Psoas muscle (tissue), 8 donors: ENCODE measurements around the gene CDC42BPG. TPM values are rescaled to one million over a fixed set of nuclear protein-coding genes. Genes with fewer than 3 reads are reported as not detected.

Source experiments
- ATAC-seq, 4 donors: fragments of 200-7000 bp; cut with Tn5 transposase; one replicate each; pipeline ENCODE4 v1.9.1; 2020; ENCODE audit warnings: moderate library complexity in 3 of 4, mild to moderate bottlenecking in 2 of 4
- DNase-seq, 2 donors: peaks; one replicate each; pipeline ENCODE4 v3.0.0-alpha.2; 2020
- H3K27ac ChIP-seq: fragments of 200-600 bp; one replicate; pipeline ENCODE4 v1.8.0; 2022
- H3K27me3 ChIP-seq, 3 donors: fragments of 200-600 bp in 1 of 3; one replicate each; pipeline versions ENCODE4 v1.6.1 to v1.8.0; 2013 to 2022; ENCODE audit warnings: low read length in 2 of 3, mild to moderate bottlenecking in 2 of 3, moderate library complexity in 1 of 3; ENCODE audit not compliant: insufficient read depth in 3 of 3
- H3K36me3 ChIP-seq, 2 donors: fragments of 200-600 bp in 1 of 2; one replicate each; pipeline versions ENCODE4 v1.6.1 to v1.8.0; 2013 to 2022; ENCODE audit warnings: low read depth in 1 of 2, mild to moderate bottlenecking in 1 of 2, moderate library complexity in 1 of 2; ENCODE audit not compliant: insufficient read depth in 1 of 2
- H3K4me1 ChIP-seq: fragments of 200-600 bp; one replicate; pipeline ENCODE4 v1.8.0; 2022
- H3K4me3 ChIP-seq: fragments of 200-600 bp; one replicate; pipeline ENCODE4 v1.8.0; 2022; ENCODE audit warnings: mild to moderate bottlenecking
- H3K9me3 ChIP-seq: fragments of 200-600 bp; one replicate; pipeline ENCODE4 v1.8.0; 2022
- WGBS, 3 donors: extraction: QIAGEN DNeasy Blood & Tissue Kit; methylation state at CpG; one replicate each; pipeline versions ENCODE4 v1.1.6 to v1.1.7; 2013; 5-methylcytosine and 5-hydroxymethylcytosine counted together
- intact Hi-C, 2 donors: fragments of 100-400 bp; cut with DNase I; formaldehyde crosslinking; loops; one replicate each; pipeline versions ENCODE4 v1.11.0 to v1.14.2; 2022
- polyA plus RNA-seq, 3 donors: library from polyadenylated mRNA; stranded (reverse); fragments of 200-250 nt; gene quantifications; one replicate each; pipeline ENCODE4 v1.2.3, GENCODE V29; 2013
- total RNA-seq, 4 donors: library from RNA; stranded (reverse); fragmentation: NEBNext Ultra II Directional in 2 of 4; extraction: Animal tissue kit (Norgen Biotek cat#: 25700) in 2 of 4; gene quantifications; one replicate each; pipeline versions ENCODE4 v1.2.1 to v1.2.4, GENCODE V29; 2021 to 2023
- TF ChIP-seq, protein P1 (sequence below): fragments of 200-600 bp; IDR thresholded peaks from one replicate; pipeline ENCODE4 v1.8.0; 2022; ENCODE audit warnings: antibody characterized with exemption
- donor health status: healthy with polysubstance abuse.
- donor health status: DM: no; HTN: no; CAD: no; lungs with moderate emphysema.
- donor health status: Bipolar disorder and iron deficiency.
- donor health status: healthy.
- donor health status: DM: yes; HTN: yes; CAD: no.
- donor health status: DM: no; HTN: no; CAD: no.
- donor health status: DM: no; HTN: no; CAD: no.
- donor health status: DM: yes; HTN: yes; CAD: no.

The CDC42BPG gene
- total and polyA plus RNA-seq, 7 donors: 0.04 to 2.2 (median 0.06) TPM; not detected in 1

DNA sequence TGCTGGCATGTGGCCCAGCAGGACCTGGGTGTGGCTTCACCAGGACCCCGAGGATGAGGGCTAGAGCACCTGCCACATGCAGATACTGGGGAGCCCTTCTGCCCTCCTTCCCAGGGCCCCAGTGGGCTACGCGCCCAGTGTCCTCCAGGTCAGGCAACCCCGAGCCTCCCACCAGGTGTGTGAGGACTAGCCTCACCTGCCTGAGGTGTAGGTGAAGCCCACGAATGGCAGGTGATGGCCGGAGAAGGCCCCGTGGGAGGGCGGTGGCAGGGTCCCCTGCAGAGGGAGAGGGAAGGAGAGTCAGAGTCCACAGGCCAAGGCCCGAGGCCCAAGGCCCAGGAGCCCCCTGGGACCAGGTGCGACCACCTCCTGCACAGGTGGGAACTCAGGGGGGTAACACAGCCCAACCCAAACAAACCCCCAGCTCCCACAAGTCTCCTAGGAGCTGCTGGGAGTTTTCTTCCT, 6.5 kb downstream of the CDC42BPG start:
- TF ChIP-seq, protein P1, sequence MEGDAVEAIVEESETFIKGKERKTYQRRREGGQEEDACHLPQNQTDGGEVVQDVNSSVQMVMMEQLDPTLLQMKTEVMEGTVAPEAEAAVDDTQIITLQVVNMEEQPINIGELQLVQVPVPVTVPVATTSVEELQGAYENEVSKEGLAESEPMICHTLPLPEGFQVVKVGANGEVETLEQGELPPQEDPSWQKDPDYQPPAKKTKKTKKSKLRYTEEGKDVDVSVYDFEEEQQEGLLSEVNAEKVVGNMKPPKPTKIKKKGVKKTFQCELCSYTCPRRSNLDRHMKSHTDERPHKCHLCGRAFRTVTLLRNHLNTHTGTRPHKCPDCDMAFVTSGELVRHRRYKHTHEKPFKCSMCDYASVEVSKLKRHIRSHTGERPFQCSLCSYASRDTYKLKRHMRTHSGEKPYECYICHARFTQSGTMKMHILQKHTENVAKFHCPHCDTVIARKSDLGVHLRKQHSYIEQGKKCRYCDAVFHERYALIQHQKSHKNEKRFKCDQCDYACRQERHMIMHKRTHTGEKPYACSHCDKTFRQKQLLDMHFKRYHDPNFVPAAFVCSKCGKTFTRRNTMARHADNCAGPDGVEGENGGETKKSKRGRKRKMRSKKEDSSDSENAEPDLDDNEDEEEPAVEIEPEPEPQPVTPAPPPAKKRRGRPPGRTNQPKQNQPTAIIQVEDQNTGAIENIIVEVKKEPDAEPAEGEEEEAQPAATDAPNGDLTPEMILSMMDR: no peak
- no peaks in the 10 kb centered on the region for H3K9me3 ChIP-seq
- H3K4me1 ChIP-seq: no peaks in the 10 kb centered on the region
- no peak for DNase-seq
- WGBS, 3 donors: 90 to 95% (median 92%) methylated on average over 9 to 10 of the region's 10 CpGs
- H3K27me3 ChIP-seq: no peaks in the 10 kb centered on the region
- H3K4me3 ChIP-seq: no peak overlapping the region
- H3K36me3 ChIP-seq: no peaks in the 10 kb centered on the region
- intact Hi-C loops: no loop called here
- H3K27ac ChIP-seq: no peak overlapping the region
- no peak for ATAC-seq

DNA sequence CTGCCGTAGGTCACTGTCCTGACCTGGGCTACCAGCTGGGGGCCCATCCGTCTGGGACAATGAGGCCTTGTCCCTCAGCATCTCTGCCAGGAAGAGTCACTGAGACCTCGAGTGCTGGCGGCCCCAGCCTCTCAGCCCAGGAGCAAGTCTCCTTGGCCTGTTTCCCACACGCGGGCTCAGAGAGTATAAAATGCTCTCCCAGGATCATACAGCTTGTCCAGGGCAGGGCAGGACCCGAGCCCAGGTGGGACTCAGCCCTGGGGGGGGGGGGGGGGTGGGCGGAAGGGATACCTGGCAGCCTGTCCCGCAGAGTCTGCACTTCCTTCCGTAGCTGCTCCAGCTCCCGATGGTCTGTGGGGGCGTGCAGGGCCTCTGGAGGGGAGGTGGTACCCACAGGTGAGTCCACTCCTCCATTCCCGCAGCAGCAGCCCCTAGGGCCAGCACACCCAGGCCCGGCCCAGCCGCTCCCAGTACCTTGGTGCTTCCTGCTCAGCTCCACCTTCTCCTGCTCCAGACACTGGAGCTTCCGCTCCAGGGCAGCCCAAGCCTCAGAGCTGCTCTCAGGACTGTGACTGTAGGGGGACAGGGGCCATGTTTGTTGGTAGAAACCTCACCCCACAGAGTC, 7.9 kb downstream of the CDC42BPG start:
- H3K27me3 ChIP-seq: no peaks in the 10 kb centered on the region
- no peak overlapping the region for H3K27ac ChIP-seq
- ATAC-seq: no peak
- 75 to 90% (median 82%) methylated on average over 11 to 16 of the region's 16 CpGs for WGBS, 3 donors
- H3K4me3 ChIP-seq: no peak overlapping the region
- H3K36me3 ChIP-seq: no peaks in the 10 kb centered on the region
- DNase-seq: no peak
- intact Hi-C loops: no loop called here
- H3K4me1 ChIP-seq: no peaks in the 10 kb centered on the region
- no peaks in the 10 kb centered on the region for H3K9me3 ChIP-seq
- TF ChIP-seq, protein P1: no peak

DNA sequence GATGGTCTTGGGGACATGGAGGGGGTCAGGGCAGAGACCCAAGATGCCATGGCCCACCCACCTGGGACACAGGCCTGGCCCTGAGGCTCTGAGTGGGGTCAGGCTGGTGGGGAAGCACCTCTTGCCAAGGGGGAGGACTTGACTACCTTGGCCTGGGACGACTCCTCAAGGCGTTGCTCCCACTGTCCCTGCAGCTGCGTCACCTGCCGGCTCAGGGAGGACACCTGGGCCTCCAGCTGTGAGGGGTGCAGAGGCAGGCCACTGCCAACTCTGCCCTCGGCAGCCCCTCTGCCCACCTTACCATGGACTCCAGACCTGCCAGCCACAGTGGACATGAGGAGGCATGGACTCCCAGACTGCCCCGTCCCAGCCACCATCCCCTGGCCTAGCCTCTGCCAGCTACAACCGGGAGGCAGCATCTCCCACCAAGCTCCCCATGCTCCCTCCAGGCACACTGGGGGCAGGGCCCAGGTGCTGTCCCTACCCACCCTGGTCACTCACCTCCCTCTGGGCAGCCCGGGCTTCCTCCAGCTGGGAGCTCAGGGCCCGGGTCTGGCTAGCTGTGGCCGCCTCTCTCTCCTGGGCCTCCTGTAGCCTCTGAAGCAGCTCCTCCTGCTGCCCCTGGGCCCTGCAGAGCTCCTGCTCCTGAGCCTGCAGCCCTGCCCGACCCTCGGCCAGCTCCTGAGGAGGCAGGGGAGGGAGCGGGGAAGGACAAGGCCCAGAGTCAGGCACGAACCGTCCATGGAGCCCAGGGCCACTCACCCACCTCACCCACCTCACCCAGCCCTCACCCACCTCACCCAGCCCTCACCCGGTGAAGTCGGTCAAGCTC, 8.6 kb downstream of the CDC42BPG start:
- intact Hi-C loops: no loop called here
- H3K27me3 ChIP-seq: no peaks in the 10 kb centered on the region
- H3K4me3 ChIP-seq: no peak overlapping the region
- TF ChIP-seq, protein P1: no peak
- H3K27ac ChIP-seq: no peak overlapping the region
- H3K9me3 ChIP-seq: no peaks in the 10 kb centered on the region
- ATAC-seq (no peak), DNase-seq (no peak)
- no peaks in the 10 kb centered on the region for H3K4me1 ChIP-seq
- no peaks in the 10 kb centered on the region for H3K36me3 ChIP-seq
- 84 to 88% (median 86%) methylated on average over 13 to 17 of the region's 17 CpGs for WGBS, 3 donors

DNA sequence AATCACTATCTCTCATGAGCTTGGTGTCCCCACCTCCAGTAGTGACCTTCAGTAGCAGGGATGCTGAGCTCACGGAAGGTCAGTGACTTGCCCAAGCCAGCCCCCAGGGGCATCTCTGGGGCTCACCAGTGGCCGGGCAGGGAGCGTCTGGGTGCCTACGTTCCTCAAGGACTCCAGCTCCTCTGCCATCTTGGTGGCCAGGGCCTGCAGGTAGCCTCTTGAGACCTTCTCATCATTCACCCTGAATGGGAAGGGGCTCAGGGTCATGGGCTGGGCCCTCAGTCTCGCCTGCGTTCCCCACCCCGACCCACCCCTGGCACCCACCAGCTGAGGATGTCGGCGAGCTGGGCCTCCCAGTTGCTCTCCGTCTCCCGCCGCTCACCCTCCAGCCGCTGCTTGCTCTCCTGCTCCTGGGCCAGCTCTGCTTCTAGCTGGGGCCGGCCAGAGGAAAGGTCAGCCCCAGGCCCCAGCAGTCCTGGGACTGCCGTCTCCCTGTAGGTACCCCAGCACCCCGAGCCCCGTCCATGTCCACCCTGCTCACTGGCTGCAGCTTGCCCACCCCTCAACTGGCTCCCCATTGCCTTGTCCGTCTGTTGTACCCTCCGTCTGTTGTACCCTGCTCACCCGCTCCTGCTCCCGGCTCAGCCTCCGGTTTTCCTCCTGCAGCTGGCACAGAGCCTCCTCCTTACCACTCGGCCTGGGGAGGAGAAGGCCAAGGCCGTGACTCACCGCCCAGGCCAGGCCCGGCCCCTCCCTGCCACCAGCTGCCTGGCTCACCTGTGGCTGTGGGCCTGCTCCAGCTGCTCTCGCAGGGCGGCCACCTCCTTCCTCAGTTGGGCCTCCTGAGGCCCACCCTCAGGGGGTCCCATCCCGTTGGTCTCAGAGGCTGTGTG, 9.5 kb downstream of the CDC42BPG start:
- Histone ChIP-seq H3K36me3 (no peaks in the 10 kb centered on the region), H3K4me3 (no peak overlapping the region), H3K27ac (no peak overlapping the region), H3K4me1 (no peaks in the 10 kb centered on the region), H3K27me3 (no peaks in the 10 kb centered on the region), H3K9me3 (no peaks in the 10 kb centered on the region)
- DNase-seq (peak in 1 of 2 donors; percentile 50), ATAC-seq (peak in 3 of 4 donors; percentile 16 to 56 (median 52))
- TF ChIP-seq, protein P1: no peak
- 84 to 85% (median 85%) methylated on average over 27 to 29 of the region's 29 CpGs for WGBS, 3 donors
- intact Hi-C loops: no loop called here
